ENCODE data around the gene ACSL1. TPM values are rescaled to one million over a fixed set of nuclear protein-coding genes. Genes with fewer than 3 reads are reported as not detected.

ACSL1 gene
- polyA plus RNA-seq, 2 of the 4 experiments (the other 2 are of a cell fraction): 10.0 to 12.4 TPM

DNA sequence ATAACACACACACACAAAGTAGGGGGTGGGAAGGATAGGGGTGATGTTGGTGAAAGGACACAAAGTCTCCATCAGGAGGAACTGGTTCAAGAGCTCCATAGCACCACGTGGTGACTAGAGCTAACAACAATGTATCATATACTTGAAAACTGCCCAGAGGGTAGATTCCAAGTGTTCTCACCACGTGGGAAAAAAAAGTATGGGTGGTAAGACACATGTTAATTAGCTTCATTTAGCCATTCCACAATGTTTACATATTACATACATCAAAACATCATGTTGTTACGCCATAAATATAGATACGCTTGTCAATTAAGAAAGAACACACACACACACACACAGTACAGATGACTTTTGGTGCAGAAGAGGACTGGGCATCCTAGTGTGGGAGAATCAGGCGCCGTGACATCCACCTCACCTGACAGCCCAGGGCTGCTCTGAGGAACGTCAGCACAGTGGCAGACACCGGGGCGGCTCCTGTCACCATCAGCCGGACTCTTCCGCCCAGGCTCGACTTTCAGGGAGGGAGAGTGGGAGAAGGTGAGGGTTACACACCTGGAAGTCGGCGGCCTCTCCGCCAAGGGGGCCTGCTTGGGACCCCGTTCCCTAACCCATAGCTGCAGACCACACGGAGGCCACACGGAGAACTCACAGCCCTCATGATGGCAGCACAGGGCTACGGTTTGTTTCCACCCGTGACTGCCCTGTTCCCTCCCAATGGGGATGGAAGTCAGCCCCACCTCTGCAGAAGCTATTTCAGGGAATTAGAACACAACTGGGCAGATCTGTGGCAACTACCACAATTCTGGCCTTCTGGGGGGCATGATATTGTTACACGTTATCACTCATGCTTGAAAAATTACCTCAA, 60.1 kb downstream of the ACSL1 start:
- ChIA-PET CTCF (interaction anchor here (1.3 to 1.8 kb wide), 3 partner anchors 20 to 217 kb away, joined by 3 to 6 read pairs (median 4); no protein-coding TSS in a partner anchor), POLR2A (no interaction called here)
- no peak for FAIRE-seq
- H3K9me3 ChIP-seq: no peaks in the 10 kb centered on the region
- H3K27ac ChIP-seq: no peak overlapping the region
- ATAC-seq: peak in 1 of 2 experiments; percentile 44; a peak in 1 of 6 replicates
- 82% methylated on average over 17 of the region's 21 CpGs for WGBS (ENCODE audit: missing lambda C conversion rate)
- H3K4me3 ChIP-seq: no peak overlapping the region
- no peak overlapping the region for H3K4me2 ChIP-seq
- no peaks in the 10 kb centered on the region for H3K4me1 ChIP-seq
- DNase-seq (ENCODE audit: low read depth in 1 of 2, low spot score in 1 of 2): no peak
- TF ChIP-seq CBX8 (IDR thresholded peaks at IDR 0.05): no peak
- TF ChIP-seq RAD21 (conservative IDR thresholded peaks at IDR 0.05 in 1 of 2, IDR thresholded peaks at IDR 0.05 in 1 of 2): peak in 1 of 2 experiments; percentile 17; a peak in 1 of 5 replicates

DNA sequence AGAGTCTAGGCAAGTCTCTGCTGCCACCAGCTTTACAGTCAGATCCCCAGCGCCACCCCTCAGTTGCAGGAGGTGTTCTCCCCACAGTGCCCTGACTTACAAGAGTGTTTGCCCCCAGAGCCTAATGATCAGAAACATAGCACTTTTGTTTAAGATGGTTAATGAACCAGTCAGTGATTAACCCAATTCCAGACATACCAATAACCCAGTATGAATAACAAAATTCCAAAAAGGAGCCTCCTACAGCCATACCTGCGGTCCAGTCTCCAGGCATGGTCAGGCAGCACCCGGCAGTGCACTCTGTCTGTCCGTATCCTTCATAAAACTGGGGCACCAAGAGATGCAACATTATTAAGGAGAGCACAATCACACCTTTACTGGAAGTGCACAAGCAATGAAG, 61.2 kb downstream of the ACSL1 start:
- DNase-seq (ENCODE audit: low read depth in 1 of 2, low spot score in 1 of 2): no peak
- TF ChIP-seq RNF2 (IDR thresholded peaks at IDR 0.05; ENCODE audit: borderline replicate concordance, low read depth) (no peak), PHF8 (IDR thresholded peaks at IDR 0.05; ENCODE audit: borderline replicate concordance, low read depth) (no peak), KDM5A (IDR thresholded peaks at IDR 0.05) (no peak), GATA3 (IDR thresholded peaks at IDR 0.05; ENCODE audit: borderline replicate concordance) (no peak), NPAS2 (CRISPR knock-in tag; IDR thresholded peaks at IDR 0.05; ENCODE audit: borderline replicate concordance) (no peak), CTCF (IDR thresholded peaks at IDR 0.05) (no peak), SREBF2 (IDR thresholded peaks at IDR 0.05) (no peak), SMC3 (IDR thresholded peaks at IDR 0.05) (no peak), CBX2 (IDR thresholded peaks at IDR 0.05; ENCODE audit: borderline replicate concordance, low read depth) (no peak)
- TF ChIP-seq, protein P1, sequence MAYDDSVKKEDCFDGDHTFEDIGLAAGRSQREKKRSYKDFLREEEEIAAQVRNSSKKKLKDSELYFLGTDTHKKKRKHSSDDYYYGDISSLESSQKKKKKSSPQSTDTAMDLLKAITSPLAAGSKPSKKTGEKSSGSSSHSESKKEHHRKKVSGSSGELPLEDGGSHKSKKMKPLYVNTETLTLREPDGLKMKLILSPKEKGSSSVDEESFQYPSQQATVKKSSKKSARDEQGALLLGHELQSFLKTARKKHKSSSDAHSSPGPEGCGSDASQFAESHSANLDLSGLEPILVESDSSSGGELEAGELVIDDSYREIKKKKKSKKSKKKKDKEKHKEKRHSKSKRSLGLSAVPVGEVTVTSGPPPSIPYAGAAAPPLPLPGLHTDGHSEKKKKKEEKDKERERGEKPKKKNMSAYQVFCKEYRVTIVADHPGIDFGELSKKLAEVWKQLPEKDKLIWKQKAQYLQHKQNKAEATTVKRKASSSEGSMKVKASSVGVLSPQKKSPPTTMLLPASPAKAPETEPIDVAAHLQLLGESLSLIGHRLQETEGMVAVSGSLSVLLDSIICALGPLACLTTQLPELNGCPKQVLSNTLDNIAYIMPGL (CRISPR knock-in tag; IDR thresholded peaks at IDR 0.05; ENCODE audit: borderline replicate concordance): no peak
- 93% methylated on average over 3 of the region's 4 CpGs for WGBS (ENCODE audit: missing lambda C conversion rate)
- Histone ChIP-seq H3K4me1 (no peaks in the 10 kb centered on the region), H3K9me3 (no peaks in the 10 kb centered on the region), H3K4me3 (no peak overlapping the region), H3K27ac (no peak overlapping the region), H3K4me2 (no peak overlapping the region)
- no peak for FAIRE-seq
- ChIA-PET CTCF (no interaction called here), POLR2A (no interaction called here)
- no peak for ATAC-seq

DNA sequence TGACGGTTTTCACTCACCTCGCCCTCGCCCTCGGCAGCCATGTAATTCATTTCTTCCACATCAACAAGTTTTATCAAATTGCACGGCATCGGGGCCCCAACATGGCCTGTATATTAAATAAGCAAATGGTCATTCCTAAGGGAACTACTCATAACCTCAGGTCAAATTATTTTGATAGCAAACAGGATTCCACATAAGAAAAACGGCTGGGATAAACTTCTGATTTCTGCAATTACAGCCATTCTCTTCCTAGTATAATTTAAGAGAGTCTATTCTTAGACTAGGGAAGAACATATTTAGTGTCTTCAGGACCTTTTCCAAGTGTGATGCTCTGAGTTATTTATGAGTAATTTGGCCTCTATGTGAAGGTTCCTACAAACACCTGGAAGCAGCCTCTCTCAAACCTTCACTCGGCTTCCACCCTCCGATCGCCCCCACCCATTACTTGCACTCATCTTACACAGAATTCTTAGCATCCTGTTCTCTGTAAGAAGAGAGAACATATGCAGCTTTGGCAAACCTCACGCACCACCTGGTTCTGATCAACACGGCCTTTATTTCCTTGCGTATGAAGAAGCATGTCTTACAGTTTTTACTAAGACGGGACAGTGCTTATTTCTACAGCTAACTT, 62.5 kb downstream of the ACSL1 start:
- no peak overlapping the region for H3K4me3 ChIP-seq
- CTCF ChIA-PET: interaction anchor here (0.7 to 1.4 kb wide), 2 partner anchors 12 to 18 kb away, joined by 3 to 7 read pairs; no protein-coding TSS in a partner anchor
- ATAC-seq (no peak), FAIRE-seq (no peak), DNase-seq (ENCODE audit: low read depth in 1 of 2, low spot score in 1 of 2) (no peak)
- H3K4me2 ChIP-seq: no peak overlapping the region
- TF ChIP-seq PHF8 (IDR thresholded peaks at IDR 0.05; ENCODE audit: borderline replicate concordance, low read depth) (no peak), ZFP36 (IDR thresholded peaks at IDR 0.05; ENCODE audit: borderline replicate concordance, partially characterized antibody) (no peak), EHF (CRISPR knock-in tag; IDR thresholded peaks at IDR 0.05) (no peak), HOXB13 (CRISPR knock-in tag; IDR thresholded peaks at IDR 0.05; ENCODE audit: low read depth) (no peak)
- TF ChIP-seq, protein P2, sequence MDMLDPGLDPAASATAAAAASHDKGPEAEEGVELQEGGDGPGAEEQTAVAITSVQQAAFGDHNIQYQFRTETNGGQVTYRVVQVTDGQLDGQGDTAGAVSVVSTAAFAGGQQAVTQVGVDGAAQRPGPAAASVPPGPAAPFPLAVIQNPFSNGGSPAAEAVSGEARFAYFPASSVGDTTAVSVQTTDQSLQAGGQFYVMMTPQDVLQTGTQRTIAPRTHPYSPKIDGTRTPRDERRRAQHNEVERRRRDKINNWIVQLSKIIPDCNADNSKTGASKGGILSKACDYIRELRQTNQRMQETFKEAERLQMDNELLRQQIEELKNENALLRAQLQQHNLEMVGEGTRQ (IDR thresholded peaks at IDR 0.05): no peak
- H3K4me1 ChIP-seq: no peaks in the 10 kb centered on the region
- POLR2A ChIA-PET: no interaction called here
- H3K27ac ChIP-seq: no peak overlapping the region
- no peaks in the 10 kb centered on the region for H3K9me3 ChIP-seq
- 87% methylated on average over 14 of the region's 14 CpGs for WGBS (ENCODE audit: missing lambda C conversion rate)

Measured in A549 (cell line).